ENCODE data around the gene CCDC88C. TPM values are rescaled to one million over a fixed set of nuclear protein-coding genes. Genes with fewer than 3 reads are reported as not detected.
"Not testable (repeated sequence)": the region's sequence is repeated elsewhere in the genome, so short reads cannot be mapped to it uniquely, and the experiment has no call there.

CCDC88C gene
- total RNA-seq, 6 experiments from 2014 or later: 0.09 to 0.61 (median 0.19) TPM; not detected in 3

DNA sequence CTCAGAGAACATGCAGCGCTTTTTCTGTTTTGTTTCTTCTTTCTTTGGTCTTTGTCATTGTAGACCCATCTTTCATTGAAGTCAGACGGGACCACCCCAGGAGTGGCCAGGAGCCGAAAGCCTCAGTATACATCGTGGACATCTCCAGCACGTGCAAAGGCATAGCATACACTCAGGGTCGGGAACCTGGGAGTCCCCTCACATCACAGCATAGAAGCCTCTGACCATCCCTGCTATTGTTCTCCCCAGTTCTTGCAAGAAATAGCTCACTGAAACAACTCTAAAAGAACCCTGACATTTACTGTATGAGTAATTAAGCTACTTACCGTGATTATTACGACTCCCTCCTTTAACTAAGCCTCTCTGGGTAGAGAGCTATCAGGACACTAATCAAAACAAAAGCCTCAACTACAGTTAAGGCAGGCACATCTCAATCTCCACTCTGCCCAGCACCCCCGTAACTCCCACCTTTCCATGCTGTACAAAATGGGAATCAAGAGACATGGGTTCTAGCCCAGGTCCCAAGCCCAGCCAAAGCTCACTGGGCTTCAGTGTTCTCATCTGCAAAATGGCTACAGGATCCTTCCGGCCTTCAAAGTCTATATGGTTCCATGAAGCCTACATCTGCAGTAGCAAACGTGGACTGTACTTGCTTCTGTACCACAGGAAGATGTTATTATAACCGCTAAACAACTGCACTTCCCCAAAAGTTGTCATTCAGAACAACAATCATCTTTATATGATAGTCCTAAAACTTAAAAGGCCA lies 6.7 kb downstream of the CCDC88C start:
- Mint-ChIP-seq H3K4me1 (ENCODE audit: low read depth) (no peaks in the 10 kb centered on the region), H3K36me3 (ENCODE audit: low read depth) (no peaks in the 10 kb centered on the region), H3K27me3 (ENCODE audit: insufficient read depth) (peaks cover 65% of the 10 kb centered on the region), H3K4me3 (no peak overlapping the region), H3K27ac (no peak overlapping the region), H3K9me3 (no peaks in the 10 kb centered on the region)
- TF ChIP-seq CTCF (IDR thresholded peaks at IDR 0.05): no peak
- no peak for DNase-seq

DNA sequence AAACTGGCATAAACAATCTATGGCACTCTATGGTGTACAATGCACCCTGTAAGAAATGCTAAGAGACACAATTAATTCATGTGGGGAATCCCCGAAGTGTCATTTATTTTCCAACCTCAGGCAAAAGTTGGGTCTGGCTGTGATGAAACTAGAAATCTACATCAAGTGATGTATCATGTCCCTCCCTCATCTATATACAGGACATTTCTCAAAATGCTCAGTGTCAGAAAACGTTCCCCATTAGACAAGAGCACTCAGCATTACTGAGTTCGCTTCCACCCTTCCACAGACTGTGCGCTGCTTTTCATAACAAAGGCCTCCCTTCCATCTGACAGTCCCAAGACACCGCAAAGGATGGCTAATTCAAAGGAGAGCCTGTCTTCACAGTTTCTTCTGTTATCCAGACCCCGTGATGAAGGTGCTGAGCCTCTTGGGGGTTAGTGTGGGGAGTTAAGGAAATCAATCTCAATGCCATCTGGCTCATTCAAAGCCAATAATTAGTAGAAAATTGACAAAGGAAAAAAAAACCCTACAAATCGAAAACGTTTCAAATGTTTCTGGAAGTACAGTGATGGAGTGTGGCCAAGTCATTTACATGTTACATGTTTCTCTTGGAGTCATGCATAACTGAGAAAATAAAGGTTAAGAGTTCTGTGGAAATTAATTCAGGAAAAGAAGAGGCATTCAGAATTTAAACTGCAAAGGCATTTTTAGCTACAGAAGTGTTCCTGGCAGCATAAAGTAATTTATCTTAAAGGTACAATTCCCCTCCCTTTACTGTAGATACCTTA lies 7.5 kb downstream of the CCDC88C start:
- no peak overlapping the region for H3K27ac Mint-ChIP-seq
- H3K27me3 Mint-ChIP-seq (ENCODE audit: insufficient read depth): peaks cover 65% of the 10 kb centered on the region
- H3K36me3 Mint-ChIP-seq (ENCODE audit: low read depth): no peaks in the 10 kb centered on the region
- no peak overlapping the region for H3K4me3 Mint-ChIP-seq
- no peak for TF ChIP-seq CTCF (IDR thresholded peaks at IDR 0.05)
- DNase-seq: no peak
- H3K9me3 Mint-ChIP-seq: no peaks in the 10 kb centered on the region
- H3K4me1 Mint-ChIP-seq (ENCODE audit: low read depth): no peaks in the 10 kb centered on the region

DNA sequence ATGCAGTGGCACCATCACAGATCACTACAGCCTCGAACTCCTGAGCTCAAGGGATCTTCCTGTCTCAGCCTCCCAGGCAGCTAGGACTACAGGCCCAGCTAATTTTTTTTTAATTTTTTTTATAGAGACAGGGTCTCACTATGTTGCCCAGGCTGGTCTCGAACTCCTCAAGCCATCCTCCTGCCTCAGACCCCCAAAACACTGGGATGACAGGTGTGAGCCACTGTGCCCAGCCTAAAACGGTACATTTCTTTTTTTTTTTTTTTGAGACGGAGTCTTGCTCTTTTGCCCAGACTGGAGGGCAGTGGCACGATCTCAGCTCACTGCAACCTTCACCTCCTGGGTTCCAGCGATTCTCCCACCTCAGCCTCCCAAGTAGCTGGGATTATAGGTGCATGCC lies 8.4 kb downstream of the CCDC88C start:
- not testable (repeated sequence) for H3K36me3 Mint-ChIP-seq (ENCODE audit: low read depth); H3K4me1 Mint-ChIP-seq (ENCODE audit: low read depth); H3K9me3 Mint-ChIP-seq; H3K4me3 Mint-ChIP-seq; H3K27ac Mint-ChIP-seq; DNase-seq
- peaks cover 64% of the 10 kb centered on the region for H3K27me3 Mint-ChIP-seq (ENCODE audit: insufficient read depth)

DNA sequence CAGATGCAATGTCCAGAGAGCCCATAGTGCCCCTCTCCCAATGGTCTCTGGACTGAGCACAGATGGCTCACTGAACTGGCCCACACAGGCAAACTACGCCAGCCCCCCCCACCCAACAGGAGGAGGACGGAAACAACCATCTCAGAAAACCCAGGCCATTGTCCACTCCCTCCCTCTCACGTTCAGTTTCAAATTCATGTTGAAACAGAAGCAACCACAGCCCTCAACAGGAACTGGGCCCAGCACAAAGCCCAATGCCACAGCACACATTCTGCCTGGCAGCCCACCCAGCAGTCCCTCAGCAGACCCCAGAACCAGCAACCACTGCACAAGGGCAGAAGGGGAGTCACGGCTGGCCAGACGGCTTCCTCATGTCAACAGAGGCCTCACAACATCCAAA lies 10.6 kb downstream of the CCDC88C start:
- no peaks in the 10 kb centered on the region for H3K36me3 Mint-ChIP-seq (ENCODE audit: low read depth)
- H3K27me3 Mint-ChIP-seq (ENCODE audit: insufficient read depth): peaks cover 64% of the 10 kb centered on the region
- H3K9me3 Mint-ChIP-seq: no peaks in the 10 kb centered on the region
- DNase-seq: no peak
- no peak for TF ChIP-seq CTCF (IDR thresholded peaks at IDR 0.05)
- no peaks in the 10 kb centered on the region for H3K4me1 Mint-ChIP-seq (ENCODE audit: low read depth)
- H3K27ac Mint-ChIP-seq: no peak overlapping the region
- H3K4me3 Mint-ChIP-seq: no peak overlapping the region

GRCh38 chr14:91406451-91406850 lies 11.2 kb downstream of the CCDC88C start:
- Mint-ChIP-seq H3K27me3 (ENCODE audit: insufficient read depth) (peaks cover 65% of the 10 kb centered on the region), H3K9me3 (no peaks in the 10 kb centered on the region), H3K4me3 (no peak overlapping the region), H3K27ac (no peak overlapping the region), H3K36me3 (ENCODE audit: low read depth) (no peaks in the 10 kb centered on the region), H3K4me1 (ENCODE audit: low read depth) (no peaks in the 10 kb centered on the region)
- DNase-seq: no peak
- no peak for TF ChIP-seq CTCF (IDR thresholded peaks at IDR 0.05)

Data from HFFc6 (cell line).